HG03095 (cell line): Measurements from ENCODE around the gene SNHG17.

Experiments
- ATAC-seq: cut with Tn5 transposase; IDR thresholded peaks from one replicate; pipeline ENCODE4 v1.9.1; 2021; ENCODE audit warnings: moderate library complexity; ENCODE audit not compliant: unreplicated experiment

SNHG17 gene

DNA sequence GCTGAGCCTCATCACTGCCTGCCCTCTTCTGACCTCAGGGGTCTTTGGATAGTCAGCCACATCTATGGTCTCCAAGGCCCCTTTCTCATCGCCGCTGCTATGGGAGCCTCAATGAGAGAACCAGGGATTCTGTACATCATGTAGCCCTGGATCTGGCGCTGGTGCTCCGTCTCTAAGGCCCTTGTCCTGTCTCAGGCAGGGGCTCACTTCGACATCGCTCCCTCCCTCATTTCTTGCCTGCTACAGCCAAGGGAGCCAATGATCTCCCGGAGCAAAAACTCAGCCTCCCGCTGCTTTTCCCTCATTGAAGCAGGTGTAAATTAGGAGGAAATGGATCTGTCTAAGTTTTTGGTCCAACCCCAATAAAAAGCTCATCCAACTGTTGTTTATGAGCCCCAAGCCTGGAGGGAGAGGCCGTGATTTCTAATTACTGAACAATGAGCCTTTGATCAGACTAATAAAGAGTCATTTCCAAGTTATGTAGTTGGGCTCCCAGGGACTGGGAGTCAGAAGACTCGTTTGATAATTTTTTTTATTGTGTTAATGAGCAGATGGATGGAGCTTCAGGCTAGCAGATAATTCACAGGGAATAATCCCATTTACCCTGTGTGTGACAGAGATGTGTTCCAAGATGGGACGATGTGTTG, 58.0 kb downstream of the SNHG17 start:
- ATAC-seq, result no peak

- no peak for ATAC-seq
Measured at GRCh38 chr20:38373898-38374297, 61.2 kb downstream of the SNHG17 start.

DNA sequence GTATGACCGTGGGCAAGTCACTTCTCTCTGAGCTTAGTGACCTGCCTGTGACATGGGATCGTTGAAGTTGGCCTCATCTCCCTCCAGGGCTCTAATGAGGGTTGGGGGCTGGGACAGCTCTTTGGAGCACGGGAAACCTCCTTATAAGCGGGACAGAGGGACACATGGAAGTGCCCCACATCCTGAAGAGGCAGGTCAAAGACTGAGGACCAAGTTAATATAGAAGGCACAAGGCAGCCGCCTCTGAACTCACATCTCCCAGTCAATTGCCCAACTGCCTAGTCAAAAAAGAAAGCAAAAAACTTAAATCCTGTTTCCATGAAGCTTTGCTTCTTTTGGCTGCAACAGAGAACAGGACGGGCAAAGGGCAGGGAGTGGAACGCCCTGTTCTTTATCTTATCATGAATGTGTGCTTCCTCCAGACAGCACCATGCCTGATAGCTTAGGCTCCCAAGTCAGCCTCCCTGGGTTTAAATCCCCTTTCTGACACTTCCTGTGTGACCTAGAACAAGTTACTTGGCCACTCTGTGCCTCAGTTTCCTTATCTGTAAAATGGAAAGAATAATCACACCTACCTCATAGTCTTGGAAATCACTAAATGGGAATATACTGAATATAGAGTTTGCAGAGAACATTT, 61.8 kb downstream of the SNHG17 start:
- ATAC-seq, result no peak

GRCh38 chr20:38372806-38373205, 62.3 kb downstream of the SNHG17 start:
- ATAC-seq, result no peak
